Vagina (tissue), 2 donors: ENCODE data around the gene SHOC2.

Source experiments
- CTCF ChIP-seq, 3 experiments: fragments of 450-650 bp in 2 of 3; fragments of 200-600 bp in 1 of 3; sonication (generic) in 1 of 3; IDR thresholded peaks; one replicate each; pipeline ENCODE4 v1.5.1; 2017 to 2019; ENCODE audit warnings: antibody characterized with exemption in 3 of 3, mild to moderate bottlenecking in 2 of 3, moderate library complexity in 2 of 3
- POLR2AphosphoS5 ChIP-seq, 2 donors: sonication (generic); formaldehyde crosslinking; IDR thresholded peaks; one replicate each; pipeline ENCODE4 v1.9.0; 2017; ENCODE audit warnings: antibody characterized with exemption in 2 of 2, mild to moderate bottlenecking in 2 of 2, low read depth in 1 of 2; ENCODE audit not compliant: insufficient read depth in 1 of 2

DNA sequence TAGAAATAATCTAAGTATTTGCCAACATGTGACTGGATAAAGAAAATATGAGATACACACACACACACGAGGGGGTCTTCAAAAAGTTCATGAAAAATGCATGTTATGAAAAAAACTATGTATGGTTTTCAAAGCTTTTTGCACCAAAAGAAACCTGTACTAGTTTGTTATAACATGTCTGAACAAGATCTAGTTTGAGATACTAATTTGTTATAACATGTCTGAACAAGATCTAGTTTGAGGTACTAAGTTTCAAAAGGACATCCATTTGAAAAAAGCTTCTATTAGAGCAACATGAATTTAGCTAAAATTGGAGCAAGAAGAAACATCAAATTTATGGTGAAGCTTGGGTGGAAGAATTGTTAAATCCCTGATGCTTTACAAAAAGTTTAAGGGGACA lies 137.6 kb downstream of the SHOC2 start:
- TF ChIP-seq CTCF (IDR thresholded peaks at IDR 0.05) (no peak), POLR2AphosphoS5 (IDR thresholded peaks at IDR 0.05; ENCODE audit: insufficient read depth in 1 of 2, low read depth in 1 of 2) (no peak)
